Caki2 (cell line): Measurements from ENCODE around the gene LTA. TPM values are rescaled to one million over a fixed set of nuclear protein-coding genes. Genes with fewer than 3 reads are reported as not detected.

Source experiments
- DNase-seq: peaks from one replicate; pipeline ENCODE4 v3.0.0-alpha.2; 2015; ENCODE audit warnings: low read depth
- in situ Hi-C: cut with HindIII; loops from 2 replicates; pipeline ENCODE4 v1.10.0; 2016; ENCODE audit warnings: low sequenced_read_pairs, low pct_unique_long_range_greater_than_20kb, mixed read lengths
- total RNA-seq: library from RNA; depleted of rRNA; stranded (reverse); fragments of >200 nt; shearing (Covaris generic); gene quantifications from 2 replicates; pipeline ENCODE4 v1.2.3, GENCODE V29; 2014; ENCODE audit warnings: low replicate concordance; rRNA removed

The LTA gene
- not detected in 2 replicates for total RNA-seq

GRCh38 chr6:31572041-31572911 is at the start of gene LTA:
TSS of gene LTA (plus strand) at chr6:31572289. CDS start at chr6:31572743, 454 bp downstream.
- DNase-seq, result no peak
- in situ Hi-C loops, result no loop called here

- no peak for DNase-seq
- in situ Hi-C loops, result no loop called here
Measured at GRCh38 chr6:31525553-31525931, 46.5 kb upstream of the LTA start.

DNA sequence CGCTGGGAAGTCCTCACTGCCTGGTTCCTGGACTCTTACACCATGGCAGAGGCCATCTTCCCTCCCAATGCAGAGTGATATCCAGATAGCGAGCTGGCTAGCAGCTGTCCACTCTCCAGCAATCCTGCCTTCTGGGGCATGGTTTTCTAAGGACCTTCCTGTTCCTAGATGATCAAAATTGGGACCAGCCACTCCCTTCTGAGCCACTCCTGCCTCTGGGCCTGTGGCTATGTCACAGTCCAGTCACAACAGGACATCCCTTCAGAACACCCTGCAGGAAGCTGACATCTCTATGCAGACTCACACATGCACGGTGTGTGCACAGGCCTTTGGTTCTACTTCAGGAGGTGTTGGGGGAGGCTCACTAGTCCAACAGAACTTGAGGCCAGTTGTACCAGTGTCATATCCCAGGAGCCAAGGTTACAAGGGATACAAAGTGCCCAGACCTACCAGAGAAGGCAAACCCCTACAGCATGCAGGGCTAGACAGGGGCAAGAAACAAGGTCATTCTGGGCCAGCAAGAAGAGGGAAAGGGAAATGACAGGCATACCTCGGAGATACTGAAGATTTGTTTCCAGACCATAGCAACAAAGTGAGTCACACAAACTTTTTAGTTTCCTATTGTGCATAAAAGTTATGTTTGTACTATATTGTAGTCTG is 46.0 kb upstream of the LTA start:
- no peak for DNase-seq
- in situ Hi-C loops, result no loop called here

DNA sequence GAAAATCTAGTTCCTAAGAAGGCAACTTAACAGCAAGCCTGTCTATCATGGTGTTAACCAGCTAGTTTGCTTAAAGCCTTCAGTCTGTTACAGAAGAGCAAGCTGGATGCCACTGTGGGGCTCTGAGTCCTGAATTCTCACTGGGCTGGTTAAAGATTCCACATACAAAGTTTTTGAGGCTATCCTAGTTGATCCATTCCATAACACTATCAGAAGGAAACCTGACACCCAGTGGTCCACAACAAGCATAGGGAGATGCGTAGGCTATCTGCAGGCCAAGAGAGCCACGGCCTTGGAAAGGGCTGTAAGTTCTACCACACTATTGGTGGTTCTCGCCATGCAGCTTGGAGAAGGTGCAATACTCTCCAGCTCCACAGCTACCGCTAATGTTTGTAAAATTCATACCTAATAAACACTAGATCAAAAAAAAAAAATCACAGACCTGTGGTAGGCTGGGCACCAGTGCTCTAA is 43.7 kb upstream of the LTA start:
- no peak for DNase-seq
- in situ Hi-C loops, result no loop called here

DNA sequence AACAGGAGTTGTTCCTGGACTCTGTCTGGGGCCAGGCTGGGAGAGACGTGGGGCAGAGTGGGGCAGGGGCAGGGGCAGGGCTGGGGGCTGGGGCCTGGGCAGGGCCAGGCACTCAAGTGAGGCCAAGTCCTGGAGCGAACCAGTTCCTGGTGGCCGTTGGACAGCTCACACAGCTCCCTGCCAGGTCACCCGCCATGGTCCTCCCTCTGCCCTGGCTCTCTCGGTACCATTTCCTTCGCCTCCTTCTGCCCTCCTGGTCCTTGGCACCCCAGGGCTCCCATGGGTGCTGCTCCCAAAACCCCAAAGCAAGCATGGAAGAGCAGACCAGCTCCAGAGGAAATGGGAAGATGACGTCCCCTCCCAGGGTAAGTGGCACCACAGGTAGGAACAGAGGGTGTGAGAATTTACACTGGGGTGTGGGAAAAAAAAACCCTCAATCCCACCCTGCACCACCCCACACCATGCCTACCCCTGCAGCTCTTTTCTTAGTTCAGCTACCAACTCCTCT is 43.2 kb upstream of the LTA start, which contains the start of gene MCCD1:
TSS of gene MCCD1 (plus strand) at position 142 of the 508 bp plus-strand sequence. CDS start at position 195, 53 bp downstream.
- DNase-seq, result no peak
- in situ Hi-C loops, result no loop called here

- DNase-seq, result no peak
- in situ Hi-C loops, result no loop called here
Measured at GRCh38 chr6:31529329-31530150, 42.5 kb upstream of the LTA start.

DNA sequence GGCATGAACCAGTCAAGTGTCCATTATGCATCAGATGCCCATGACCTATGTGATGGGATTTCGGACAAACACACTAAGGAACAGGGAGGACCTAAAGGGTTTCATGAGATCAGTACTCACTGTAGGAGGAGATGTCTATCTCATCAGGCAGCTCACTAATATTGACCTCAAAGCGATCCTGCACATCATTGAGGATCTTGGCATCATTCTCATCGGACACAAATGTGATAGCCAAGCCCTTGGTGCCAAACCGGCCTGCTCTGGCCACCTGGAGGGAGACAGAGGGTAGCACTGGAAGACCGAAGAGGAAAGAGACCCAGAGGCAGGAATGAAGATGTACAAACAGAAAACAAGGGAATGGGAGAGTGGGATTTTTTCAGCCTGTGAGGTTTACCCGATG is 41.4 kb upstream of the LTA start:
- no peak for DNase-seq
- in situ Hi-C loops, result no loop called here

- no peak for DNase-seq
- in situ Hi-C loops, result no loop called here
Measured at GRCh38 chr6:31531162-31531561, 40.9 kb upstream of the LTA start.

- in situ Hi-C loops, result no loop called here
- no peak for DNase-seq
Measured at GRCh38 chr6:31531771-31532643, 40.1 kb upstream of the LTA start.

GRCh38 chr6:31532644-31533454 is 39.2 kb upstream of the LTA start:
- no peak for DNase-seq
- in situ Hi-C loops, result no loop called here

DNA sequence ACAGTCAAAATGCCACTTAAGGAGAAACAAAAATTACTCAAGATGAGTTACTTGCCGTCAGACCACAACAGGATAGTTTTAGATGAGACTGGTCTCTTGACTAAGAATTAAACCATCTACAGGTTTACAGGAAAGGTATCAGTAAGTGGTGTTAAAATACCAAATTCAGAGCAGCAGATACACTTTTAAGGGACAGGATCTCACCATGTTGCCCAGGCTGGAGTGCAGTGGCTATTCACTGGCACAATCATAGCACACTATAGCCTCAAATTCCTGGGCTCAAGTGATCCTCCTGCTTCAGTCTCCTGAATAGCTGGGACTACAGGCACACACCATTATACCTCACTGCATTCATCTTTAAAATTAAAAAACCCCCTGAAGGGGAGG is 38.6 kb upstream of the LTA start:
- in situ Hi-C loops, result no loop called here
- no peak for DNase-seq

DNA sequence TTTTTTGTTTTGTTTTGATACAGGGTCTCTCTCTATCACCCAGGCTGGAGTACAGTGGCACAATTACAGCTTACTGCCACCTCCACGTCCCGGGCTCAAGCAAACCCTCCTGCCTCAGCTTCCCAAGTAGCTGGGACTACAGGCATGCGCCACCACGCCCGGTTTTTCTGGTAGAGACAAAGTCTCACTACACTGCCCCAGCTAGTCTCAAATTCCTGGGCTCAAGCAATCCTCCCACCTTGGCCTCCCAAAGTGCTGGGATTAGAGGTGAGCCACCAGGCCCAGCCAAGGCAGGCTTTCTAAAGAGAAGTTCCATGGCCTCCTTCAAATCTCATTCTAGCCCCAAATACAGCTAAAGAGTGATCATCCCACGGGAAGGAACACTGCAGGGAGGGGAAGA is 38.1 kb upstream of the LTA start:
- in situ Hi-C loops, result no loop called here
- DNase-seq, result no peak

DNA sequence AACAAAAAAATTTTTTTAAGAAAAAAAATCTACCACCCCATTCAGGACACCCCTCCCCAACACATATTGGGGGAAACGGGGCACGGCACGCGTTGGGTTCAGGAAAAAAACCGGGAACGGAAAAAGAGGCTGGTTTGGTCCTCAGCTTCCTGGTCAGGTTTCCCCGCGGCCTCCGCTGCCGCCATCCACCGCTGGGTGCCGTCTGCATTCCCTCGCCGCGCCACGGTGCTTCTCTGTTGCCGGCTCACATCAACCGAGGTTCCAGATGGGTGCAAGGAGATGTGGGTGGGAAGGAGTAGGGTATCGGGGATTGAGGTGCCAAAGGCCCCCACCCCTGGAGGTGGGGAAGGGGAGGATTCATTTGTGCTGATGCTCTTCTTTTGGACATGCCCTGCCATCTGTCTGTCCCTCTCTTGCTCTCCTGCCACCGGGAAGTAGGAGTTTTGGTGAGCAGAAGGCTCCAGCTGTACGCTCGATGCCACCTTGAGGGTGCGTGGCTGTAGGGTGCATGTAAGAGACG is 37.5 kb upstream of the LTA start:
- in situ Hi-C loops, result no loop called here
- DNase-seq, result no peak

- in situ Hi-C loops, result no loop called here
- no peak for DNase-seq
Measured at GRCh38 chr6:31535538-31536324, 36.4 kb upstream of the LTA start.

DNA sequence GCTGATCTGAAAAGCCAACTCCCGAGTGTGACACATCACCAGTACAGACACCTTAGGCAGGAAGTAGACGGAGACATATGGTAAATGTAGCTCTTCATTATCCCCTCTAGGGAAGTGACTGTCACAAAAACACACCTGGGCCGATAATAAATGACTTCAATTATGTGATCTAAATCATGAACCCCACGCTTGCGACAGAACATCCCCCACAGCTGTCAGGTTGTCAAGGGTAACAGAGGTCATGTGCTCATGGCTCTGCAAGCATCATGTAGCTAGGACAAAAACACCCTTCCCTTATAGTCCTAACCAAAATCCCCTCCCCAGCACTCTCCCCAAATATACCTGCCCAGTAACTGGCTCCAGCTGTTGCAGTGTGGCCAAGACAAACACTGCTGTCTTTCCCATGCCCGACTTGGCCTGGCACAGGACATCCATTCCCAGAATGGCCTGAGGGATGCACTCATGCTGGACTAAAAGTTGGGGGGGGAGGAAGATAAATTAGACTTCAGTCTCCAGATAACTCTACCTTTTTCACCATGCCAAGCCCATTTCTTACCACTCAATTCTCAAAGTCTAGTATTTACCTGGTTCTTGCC is 33.2 kb upstream of the LTA start:
- no peak for DNase-seq
- in situ Hi-C loops, result no loop called here

DNA sequence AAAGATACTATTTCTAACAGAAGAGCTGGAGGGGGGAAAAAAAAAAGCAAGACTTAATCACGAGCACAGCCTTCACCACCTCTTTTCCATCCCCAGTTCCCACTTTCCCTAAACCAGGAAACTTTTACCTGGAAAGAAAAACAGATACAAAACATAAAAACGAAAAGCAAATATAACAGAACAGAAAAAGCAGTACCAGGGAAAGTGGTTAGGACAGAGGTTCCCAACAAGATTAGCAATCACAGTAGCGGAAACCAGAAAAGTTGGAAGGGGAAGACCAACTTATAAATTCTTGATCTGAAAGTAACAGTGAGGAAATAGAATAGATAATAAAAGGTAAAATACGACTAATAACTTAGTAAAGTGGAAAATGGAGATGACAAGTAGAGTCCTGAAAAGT is 31.4 kb upstream of the LTA start:
- DNase-seq, result no peak
- in situ Hi-C loops, result no loop called here
